Activated T-cell treated with anti-CD3 and anti-CD28 coated beads for 24 hours (primary cell): ENCODE measurements around the gene MAML3.

Experiments used
- DNase-seq: peaks from one replicate; pipeline ENCODE4 v3.0.0-alpha.2; 2020; ENCODE audit warnings: low read depth

MAML3 gene

GRCh38 chr4:139754938-139755337 is 399.0 kb downstream of the MAML3 start:
- DNase-seq = no peak

- DNase-seq = no peak
Measured at GRCh38 chr4:139753686-139754085, 400.3 kb downstream of the MAML3 start.

GRCh38 chr4:139749835-139750498 is 404.0 kb downstream of the MAML3 start:
- DNase-seq = no peak

GRCh38 chr4:139749338-139749737 is 404.6 kb downstream of the MAML3 start:
- DNase-seq = no peak

- DNase-seq = no peak
Measured at GRCh38 chr4:139746431-139747171, 407.4 kb downstream of the MAML3 start.

- DNase-seq = no peak
Measured at GRCh38 chr4:139745111-139745639, 408.8 kb downstream of the MAML3 start.

- no peak for DNase-seq
Measured at GRCh38 chr4:139744232-139744631, 409.8 kb downstream of the MAML3 start.

GRCh38 chr4:139743027-139743426 is 411.0 kb downstream of the MAML3 start:
- DNase-seq = no peak

- no peak for DNase-seq
Measured at GRCh38 chr4:139740531-139741041, 413.4 kb downstream of the MAML3 start.

- DNase-seq = no peak
Measured at GRCh38 chr4:139740121-139740520, 413.9 kb downstream of the MAML3 start.

- no peak for DNase-seq
Measured at GRCh38 chr4:139738846-139739613, 415.0 kb downstream of the MAML3 start.

- DNase-seq = no peak
Measured at GRCh38 chr4:139736661-139737060, 417.3 kb downstream of the MAML3 start.

GRCh38 chr4:139736274-139736660 is 417.7 kb downstream of the MAML3 start:
- DNase-seq = no peak

GRCh38 chr4:139735381-139736273 is 418.4 kb downstream of the MAML3 start:
- DNase-seq = no peak

- peak; percentile 43 for DNase-seq
Measured at GRCh38 chr4:139734875-139735380, 419.1 kb downstream of the MAML3 start.

GRCh38 chr4:139734201-139734874 is 419.6 kb downstream of the MAML3 start:
- no peak for DNase-seq

GRCh38 chr4:139732991-139733570 is 420.9 kb downstream of the MAML3 start:
- no peak for DNase-seq

GRCh38 chr4:139728840-139729239 is 425.1 kb downstream of the MAML3 start:
- DNase-seq = no peak

- no peak for DNase-seq
Measured at GRCh38 chr4:139728146-139728545, 425.8 kb downstream of the MAML3 start.

- no peak for DNase-seq
Measured at GRCh38 chr4:139726615-139727014, 427.4 kb downstream of the MAML3 start.
